HG02623 (cell line): ENCODE data around the gene PRL.

Experiments used
- ATAC-seq: cut with Tn5 transposase; IDR thresholded peaks from one replicate; pipeline ENCODE4 v1.9.1; 2021; ENCODE audit warnings: moderate library complexity; ENCODE audit not compliant: unreplicated experiment

PRL gene

DNA sequence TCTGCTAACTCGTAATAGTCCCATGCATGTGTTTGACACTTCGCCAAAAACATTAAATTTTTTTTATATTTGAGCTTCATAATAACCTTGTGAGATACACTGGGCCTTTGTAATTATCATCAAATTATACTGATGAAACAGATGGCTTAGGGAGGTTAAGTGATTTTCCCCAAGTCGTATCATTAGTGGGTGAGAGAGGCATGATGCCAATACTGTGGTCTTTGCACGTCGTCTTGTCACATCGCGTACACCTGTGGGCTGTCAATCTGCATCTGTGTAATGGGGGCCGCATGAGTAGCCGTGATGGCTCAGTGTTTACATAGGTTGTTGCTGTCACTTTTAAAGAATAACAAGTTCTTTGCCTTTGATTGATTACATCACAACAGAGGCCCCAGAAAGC lies 1.7 kb downstream of the PRL start:
- no peak for ATAC-seq

DNA sequence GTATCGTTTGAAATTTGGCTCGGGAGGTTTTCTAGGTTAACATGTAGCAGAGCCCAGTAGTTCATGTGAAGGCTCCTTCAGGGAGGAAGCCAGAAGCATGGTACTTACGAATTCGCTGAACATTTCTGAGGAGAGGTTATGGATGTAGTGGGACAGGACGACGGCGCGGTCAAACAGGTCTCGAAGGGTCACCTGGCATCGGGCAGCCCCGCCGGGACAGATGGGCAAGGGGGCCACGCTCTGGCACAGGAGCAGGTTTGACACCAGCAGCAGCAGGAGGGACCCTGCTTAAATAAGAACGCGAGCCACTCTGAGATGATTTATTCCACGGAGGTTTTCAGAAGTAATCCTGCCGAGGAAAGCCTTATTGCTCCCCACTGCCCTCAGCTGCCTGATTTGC lies 2.5 kb downstream of the PRL start:
- no peak for ATAC-seq

DNA sequence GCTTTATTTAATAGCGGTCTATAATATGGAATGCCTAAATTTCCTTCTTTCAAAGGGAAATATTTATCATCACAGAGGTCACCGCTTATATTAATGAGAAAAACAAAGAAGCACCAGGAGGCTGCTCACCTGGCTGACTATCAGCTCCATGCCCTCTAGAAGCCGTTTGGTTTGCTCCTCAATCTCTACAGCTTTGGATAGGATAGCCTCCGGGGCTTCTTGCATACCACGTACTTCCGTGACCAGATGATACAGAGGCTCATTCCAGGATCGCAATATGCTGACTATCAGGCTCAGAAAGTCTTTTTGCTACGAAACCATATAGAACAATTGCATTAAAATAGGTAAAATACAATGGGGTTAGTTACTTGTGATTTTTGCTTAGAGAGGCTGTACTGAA lies 6.8 kb downstream of the PRL start:
- no peak for ATAC-seq

DNA sequence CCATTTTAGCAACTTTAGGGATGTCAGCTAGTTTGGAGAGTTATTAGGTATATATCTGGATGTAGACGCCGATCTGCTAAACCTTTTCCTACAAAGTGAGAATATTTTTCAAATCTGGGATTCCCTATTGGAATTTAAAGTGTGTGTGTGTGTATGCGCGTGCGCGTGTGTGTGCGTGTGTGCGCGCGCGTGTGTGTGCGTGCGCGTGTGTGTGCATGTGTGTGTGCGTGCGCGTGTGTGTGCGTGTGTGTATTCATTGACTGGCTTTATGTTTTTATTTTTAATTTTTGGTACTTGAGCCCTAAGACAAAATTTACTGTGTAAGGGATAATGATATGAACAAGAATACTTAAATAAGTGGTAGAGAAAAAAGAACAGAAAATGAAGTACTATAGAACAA lies 8.1 kb downstream of the PRL start:
- ATAC-seq: no peak

DNA sequence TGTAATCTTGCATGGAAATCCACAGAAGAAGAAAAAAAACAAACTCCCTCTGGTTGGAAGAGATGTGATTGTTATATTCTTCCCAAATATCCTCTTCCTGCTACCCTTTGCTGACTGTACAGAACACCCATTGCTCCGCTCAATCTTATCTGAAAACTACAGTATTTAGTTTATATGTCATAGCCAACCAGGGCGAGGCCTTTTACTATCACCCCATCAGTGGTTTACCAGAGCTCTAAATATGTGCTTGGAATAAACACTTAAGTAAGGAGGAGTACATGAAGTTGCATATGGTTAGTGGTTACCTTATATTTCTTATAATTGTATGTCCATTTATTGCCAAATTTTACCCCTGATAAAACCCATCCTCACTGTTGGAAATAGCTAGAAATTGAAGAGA lies 12.2 kb downstream of the PRL start:
- ATAC-seq: no peak

DNA sequence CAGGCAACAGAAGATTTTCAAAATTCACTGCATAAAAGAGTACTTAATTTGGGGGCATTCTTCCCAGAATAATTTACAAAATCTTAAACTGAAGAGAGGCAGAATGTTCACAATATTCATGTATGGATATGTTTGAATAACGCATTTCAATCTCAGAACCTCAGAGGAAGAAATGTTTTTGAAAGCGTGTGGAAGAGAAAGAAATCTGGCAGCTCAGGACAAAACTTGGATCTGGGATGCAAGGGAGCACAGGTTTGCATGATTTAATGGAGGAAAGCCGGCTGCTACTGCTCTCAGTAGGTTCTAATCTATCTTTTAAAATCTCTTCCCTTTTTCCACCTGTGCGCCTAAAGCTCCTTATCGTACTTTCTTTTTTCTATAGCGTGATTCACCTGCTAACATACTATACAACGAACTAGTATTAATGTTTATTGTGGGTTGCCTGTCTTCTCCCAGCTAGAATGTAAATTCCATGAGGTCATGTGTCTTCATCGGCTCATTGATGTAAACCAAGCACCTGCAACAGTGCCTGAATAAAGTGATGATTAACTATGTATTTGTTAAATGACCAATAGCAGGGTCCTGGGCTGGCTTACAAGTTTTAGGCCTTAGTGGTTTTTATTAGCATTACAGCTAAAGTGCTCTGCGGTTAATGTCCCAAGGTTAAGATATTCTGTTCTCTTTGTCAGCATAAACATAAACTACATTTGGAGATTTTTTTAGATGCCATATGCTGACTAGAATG lies 15.3 kb downstream of the PRL start:
- ATAC-seq: no peak

DNA sequence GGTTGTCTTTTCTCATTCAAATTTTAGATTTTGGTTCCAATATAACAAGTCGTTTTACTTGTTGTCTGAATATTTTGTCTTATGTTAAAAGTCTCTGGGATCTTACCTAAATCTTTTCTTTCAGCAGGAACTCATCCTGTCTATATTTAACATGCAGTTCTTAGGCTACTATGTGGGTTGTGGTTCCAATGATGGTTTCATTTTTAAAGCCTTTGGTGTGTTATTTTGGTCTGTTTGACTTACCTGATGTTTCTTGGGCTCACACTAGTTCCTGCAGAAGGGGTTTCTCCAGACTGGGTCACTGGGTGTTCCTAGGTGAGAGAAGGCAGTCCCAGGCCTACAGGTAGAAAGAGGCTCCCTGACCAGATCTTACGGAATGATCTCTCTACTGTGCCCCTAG lies 17.4 kb downstream of the PRL start:
- no peak for ATAC-seq

DNA sequence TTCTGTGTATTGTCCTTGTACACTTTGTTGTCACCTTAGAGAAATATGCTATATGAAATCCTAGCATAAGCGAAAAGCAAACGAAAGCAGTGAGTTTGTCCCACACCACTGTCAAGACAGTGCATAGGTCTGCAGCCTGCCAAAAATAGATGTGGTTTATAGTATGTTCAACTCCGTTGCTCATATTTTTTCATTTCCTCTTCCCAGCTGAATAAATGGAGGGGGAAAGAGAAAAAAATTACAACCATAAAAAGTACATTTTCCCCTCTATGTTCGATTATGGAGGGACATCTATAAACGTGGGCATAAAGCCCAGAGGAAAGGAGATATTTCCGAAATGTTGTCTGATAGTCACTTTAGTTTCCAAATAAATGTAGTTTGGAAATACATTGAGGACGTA lies 25.8 kb downstream of the PRL start:
- ATAC-seq: peak; percentile 65

DNA sequence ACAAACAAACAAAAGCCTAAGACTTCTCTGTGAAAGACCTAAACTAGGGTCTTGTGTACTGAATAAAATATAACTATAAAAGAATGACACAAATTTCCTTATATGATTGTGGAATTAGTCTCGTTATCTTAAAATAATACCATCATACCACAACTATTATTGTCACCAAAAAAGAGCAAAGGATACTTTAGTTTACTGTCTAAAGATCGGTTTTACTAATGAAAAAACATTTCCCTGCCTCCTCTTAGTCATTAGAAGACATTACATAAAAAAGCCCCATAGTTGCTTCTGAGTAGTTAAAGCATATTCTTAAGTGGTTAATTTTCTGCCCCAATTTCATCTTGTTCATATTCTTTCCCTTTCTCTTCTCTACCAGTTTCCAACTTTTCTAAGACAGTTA lies 33.1 kb downstream of the PRL start:
- ATAC-seq: no peak

DNA sequence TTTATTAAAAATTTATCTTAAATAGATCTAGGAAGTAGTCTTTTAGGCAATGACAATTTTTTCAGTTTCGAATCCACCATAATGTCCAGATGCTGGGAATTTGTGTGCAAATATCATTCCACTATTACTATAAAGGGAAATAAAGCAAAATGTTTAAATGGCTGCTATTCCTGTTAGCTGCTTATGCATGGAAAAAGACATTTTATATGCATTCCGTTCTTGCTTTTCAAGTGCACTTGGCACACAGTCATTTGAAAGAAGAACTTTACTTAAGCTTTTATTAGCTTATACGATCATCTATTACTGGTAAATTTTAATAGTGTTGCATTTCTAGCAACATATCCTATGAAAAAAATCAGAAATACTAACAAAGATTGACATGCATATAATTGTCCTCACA lies 42.0 kb downstream of the PRL start:
- ATAC-seq: no peak

DNA sequence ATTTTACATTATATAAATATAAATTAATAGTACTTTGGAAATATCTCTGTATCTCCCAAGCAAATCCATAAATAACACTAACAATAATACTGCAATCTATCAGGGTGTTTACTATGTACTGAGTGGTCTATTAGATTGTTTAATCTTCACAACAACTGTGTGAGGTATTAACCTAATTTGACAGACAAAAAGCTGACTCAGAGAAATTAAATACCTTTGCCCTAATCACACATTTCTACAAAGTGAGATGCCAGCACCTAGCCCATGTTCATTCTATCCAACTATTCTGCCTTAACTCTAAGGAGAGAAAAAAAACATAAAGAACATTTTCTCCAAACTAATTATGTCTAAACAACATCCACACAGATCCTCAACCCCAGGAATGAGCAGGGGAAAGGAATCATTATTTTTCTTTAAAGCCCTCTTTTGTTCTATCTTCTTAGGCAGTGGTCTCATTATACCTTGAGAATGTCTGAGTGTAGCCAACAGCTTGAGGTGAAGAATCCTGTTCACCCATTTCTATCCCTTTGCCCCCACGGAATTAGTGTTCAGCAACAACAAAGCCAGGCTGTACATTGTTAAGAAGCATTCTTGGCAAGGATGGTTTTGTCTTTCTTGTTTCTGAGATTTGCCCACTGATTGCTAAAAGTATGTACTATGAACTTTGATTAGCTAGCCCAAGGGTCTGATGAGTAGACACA lies 42.7 kb downstream of the PRL start:
- no peak for ATAC-seq

DNA sequence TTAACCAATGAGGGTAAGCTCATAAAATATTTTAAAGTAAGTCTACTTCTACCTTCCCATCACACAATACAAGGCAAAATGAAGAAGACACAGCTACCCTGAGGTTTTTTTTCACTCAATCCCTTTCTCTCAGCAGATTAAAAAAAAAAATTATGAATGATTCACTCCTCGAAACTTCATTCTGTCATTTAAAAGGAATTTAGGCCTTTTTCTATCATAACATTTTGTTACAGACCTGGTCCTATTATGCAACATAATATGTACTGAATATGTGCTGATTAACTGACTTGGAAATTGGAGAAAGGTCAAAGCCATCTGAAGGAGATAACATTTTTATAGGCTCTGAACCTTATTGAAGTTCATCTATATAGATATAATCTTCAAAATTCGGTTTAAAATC lies 45.5 kb downstream of the PRL start:
- no peak for ATAC-seq

DNA sequence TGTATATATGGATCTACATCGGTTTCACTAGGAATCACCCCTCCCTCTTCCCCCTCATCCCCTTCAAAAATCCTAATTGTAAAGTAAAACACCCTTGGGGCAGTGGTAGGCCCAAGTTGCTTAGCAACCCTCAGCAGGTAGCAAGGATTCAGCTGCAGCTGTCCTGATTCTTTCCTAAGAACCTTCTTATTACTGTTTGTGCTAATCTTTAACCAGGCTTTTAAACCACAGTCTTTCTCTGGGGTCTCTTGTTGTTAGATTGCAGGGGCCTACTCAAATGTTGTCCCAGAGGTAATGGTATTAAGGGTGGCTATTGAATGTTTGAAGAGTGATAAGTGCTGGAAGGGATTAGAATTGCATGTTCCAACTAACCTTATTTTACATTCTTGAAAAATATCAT lies 46.4 kb downstream of the PRL start:
- no peak for ATAC-seq

DNA sequence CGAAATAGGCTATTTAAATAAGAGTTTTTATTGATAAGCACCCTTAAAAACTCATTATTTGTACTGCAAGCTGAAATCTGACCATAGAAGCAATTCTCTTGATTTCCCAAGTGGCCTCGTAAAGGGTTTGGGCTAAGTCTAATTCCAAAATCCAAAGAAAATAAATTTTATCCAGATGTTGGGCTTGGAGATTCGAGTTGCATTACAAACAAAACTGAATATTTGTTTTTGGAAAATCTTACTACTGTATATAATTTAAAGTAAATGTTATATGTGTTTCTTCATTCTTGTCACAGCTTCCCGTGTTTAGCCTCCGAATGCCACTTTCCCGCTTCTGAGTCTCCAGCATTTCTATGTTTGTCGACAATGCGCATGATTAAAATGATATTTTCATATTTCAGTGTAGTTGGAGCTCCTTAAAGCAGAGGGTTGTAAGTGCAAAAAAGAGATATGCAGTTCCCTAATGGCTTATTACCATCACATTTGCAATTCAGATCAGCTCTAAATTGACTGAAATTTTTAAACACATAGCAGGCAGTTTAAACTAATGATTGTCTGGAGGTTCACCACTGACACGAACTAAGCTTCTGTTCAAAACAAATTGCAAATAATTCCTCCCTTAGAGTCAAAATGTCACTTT lies 47.0 kb downstream of the PRL start:
- no peak for ATAC-seq

DNA sequence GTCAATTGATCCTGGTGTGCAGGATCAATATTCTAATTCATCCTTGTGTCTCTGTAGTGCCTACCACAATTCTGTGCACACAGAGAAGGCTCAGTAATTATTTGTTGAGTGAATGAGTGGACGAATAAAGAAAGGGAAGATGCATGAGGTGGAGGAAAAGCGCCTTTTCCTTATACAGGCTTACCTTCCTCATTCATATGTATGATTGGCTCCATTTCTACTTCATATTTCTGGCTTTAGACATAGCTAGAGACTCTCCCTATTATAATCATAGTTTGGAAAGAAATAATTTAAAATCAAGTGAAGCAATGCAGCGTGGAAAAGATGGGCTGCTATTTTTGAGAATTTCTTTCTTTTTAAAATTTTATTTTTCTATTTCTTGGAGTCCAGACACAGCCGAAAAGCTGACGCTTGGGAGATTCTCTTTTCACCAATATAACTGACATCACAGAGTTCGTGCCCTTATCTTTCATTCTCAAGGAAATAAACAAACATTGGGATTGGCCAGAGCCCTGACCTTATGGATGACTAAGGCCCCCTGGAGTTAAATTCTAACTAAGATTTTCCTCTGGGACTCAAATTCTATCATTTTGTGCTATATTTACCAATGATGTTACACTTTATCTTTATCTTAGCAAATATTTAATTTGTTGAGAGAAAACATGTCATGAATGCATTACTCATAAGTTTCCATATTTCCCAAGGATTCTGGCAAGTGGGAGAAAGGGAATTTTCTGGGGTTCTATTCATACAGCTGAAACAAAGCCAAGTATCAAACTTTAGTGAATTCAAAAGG lies 48.1 kb downstream of the PRL start:
- ATAC-seq: no peak

DNA sequence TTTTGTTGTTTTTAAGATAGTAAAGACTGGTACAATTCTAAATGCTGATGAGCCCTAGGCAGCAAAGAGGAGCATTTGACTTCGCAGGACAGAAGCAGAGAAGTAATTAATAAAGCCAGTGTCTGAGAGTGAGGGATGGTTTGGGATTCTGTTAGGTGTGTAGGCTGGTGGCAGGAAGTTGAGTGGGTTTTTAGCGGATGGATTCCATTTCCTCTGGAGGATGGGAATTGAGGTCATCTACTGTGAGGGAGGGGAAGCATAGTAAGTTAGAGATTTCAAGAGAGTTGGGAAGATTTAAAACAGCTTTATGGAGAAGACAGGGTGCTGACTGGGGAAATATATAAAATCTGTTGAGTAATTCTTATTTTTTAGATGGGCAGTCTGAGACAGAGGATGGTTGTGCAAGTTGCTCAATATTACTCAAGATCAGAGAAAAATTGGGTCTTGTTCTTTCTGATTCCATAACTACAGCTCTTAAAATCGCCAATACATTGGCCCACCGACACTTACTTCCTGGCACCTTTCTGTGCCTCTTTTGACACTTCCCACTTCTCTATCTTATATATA lies 48.8 kb downstream of the PRL start:
- no peak for ATAC-seq

DNA sequence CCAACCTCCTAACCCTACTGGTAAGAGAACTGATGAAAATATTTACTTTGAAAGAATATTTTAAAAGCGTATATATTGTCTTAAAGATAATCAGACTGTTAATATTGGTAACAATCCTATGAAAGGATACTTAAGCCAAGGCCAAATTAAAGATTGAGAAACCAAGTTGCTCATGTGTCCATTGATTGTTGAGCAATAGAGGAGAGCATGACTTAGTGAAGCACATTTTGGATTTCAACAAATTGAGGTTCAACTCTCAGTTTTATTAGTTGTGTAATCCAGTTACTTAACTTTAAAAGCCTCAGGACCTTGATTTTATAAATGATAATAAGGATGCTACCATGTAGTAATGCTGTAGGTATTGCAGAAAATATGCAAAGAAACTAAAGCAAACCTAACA lies 56.8 kb downstream of the PRL start:
- no peak for ATAC-seq

DNA sequence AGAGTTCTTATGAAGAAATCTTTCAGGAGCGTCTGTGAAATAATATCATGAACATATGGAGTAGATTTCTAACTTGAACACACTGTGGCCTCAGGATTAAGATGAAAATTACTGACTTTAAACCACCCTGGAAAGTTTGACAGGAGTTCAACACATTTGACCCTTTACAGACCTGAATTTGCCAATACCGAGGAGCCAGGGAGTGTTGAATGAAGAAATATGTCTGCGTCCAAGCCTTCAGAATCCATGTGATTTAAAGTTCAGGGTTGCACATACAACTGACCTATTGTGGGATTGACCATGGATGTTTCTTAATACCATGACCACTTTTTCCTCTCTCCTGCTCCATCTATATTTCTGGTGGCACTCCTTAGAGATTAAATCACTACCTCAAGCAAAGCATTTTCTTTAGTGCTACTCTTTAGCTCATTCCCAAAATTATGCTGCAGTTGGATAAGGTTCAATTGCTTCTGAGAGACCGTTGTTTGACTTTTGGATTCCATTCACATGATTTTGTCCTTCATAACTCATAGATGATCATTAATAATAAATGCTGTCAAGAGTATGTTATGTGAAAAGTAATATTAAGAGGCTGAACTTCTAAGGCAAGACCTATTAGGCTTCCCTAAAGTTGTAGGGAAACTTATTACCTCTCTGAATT lies 57.4 kb downstream of the PRL start:
- ATAC-seq: no peak

DNA sequence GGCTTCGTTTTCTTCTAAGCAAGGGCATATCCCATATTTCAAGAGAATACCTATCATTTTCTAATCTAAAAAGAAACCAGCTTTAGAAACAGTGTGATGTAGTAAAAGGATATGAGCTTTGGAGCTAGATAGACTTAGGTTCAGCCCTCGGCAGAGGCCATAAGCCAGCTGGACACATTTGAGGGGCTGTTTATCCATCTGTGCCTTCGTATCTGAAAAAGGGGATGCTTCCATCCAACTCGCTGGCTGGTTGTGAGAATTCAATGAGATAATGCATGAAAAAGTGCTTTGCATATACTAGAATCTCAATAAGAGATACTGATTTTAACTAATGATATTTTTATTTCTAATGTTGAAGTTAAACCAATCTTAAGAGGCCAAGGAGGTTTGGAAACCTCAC lies 58.0 kb downstream of the PRL start:
- ATAC-seq: no peak

DNA sequence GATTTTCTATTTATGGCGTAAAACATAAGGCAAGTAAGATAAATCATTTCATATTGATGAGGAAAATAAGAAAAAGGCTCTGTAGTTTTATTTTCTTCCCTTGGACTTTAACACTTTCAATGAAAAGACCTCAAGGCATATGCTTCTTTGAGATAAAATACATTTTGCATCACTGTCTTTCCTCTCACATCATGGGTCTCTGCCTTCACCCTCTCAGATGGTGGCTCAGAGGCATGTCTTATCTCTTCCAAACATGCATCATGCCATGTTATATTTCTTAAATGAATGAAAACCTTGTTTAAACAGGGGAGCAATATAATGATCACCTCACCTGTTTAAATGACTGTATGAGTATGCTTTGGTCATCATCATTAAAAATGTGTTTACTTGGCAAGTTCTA lies 59.3 kb downstream of the PRL start:
- no peak for ATAC-seq
